ENCODE measurements around the gene PRRT1.

GRCh38 chr6:32178547-32179440, 27.1 kb upstream of the PRRT1 start:
- TF ChIP-seq POLR2AphosphoS5 (IDR thresholded peaks at IDR 0.05; ENCODE audit: low read depth, low read length), result no peak
- TF ChIP-seq FOXP2 (optimal IDR thresholded peaks at IDR 0.05; ENCODE audit: borderline replicate concordance, extremely low read depth, extremely low read length, insufficient read depth), result no peak
- TF ChIP-seq, protein P1, sequence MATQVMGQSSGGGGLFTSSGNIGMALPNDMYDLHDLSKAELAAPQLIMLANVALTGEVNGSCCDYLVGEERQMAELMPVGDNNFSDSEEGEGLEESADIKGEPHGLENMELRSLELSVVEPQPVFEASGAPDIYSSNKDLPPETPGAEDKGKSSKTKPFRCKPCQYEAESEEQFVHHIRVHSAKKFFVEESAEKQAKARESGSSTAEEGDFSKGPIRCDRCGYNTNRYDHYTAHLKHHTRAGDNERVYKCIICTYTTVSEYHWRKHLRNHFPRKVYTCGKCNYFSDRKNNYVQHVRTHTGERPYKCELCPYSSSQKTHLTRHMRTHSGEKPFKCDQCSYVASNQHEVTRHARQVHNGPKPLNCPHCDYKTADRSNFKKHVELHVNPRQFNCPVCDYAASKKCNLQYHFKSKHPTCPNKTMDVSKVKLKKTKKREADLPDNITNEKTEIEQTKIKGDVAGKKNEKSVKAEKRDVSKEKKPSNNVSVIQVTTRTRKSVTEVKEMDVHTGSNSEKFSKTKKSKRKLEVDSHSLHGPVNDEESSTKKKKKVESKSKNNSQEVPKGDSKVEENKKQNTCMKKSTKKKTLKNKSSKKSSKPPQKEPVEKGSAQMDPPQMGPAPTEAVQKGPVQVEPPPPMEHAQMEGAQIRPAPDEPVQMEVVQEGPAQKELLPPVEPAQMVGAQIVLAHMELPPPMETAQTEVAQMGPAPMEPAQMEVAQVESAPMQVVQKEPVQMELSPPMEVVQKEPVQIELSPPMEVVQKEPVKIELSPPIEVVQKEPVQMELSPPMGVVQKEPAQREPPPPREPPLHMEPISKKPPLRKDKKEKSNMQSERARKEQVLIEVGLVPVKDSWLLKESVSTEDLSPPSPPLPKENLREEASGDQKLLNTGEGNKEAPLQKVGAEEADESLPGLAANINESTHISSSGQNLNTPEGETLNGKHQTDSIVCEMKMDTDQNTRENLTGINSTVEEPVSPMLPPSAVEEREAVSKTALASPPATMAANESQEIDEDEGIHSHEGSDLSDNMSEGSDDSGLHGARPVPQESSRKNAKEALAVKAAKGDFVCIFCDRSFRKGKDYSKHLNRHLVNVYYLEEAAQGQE (IDR thresholded peaks at IDR 0.05; ENCODE audit: insufficient read depth in 1 of 2, low read depth in 2 of 2, low read length in 2 of 2), result no peak
